GM23338 (cell line): ENCODE measurements around the gene NFATC1.

Experiments used
- CREB1 ChIP-seq: fragments of 250-450 bp; sonication (Bioruptor Pico); IDR thresholded peaks from 2 replicates; pipeline ENCODE4 v1.5.0; 2020; ENCODE audit warnings: low read depth, mild to moderate bottlenecking, moderate library complexity
- CTCF ChIP-seq, 2 experiments: fragments of 200-600 bp in 1 of 2; sonication (generic) in 1 of 2; conservative IDR thresholded peaks; 2 replicates each; pipeline versions ENCODE4 v1.5.1 to v1.6.1; 2016 to 2017; ENCODE audit warnings: antibody characterized with exemption in 2 of 2, low read depth in 2 of 2, mild to moderate bottlenecking in 2 of 2, moderate library complexity in 1 of 2
- ETS1 ChIP-seq: IDR thresholded peaks from 2 replicates; pipeline ENCODE4 v1.6.1; 2016; ENCODE audit warnings: antibody characterized with exemption
- EZH2 ChIP-seq: fragments of 200-600 bp; sonication (generic); IDR thresholded peaks from one replicate; pipeline ENCODE4 v1.8.0; 2017; ENCODE audit warnings: antibody characterized with exemption, mild to moderate bottlenecking, low read depth; ENCODE audit not compliant: unreplicated experiment
- EZH2phosphoT487 ChIP-seq: fragments of 200-600 bp; sonication (generic); IDR thresholded peaks from one replicate; pipeline ENCODE4 v1.8.1; 2018; ENCODE audit warnings: antibody characterized with exemption; ENCODE audit not compliant: unreplicated experiment
- JUNB ChIP-seq: IDR thresholded peaks from one replicate; pipeline ENCODE4 v1.6.1; 2016; ENCODE audit warnings: antibody characterized with exemption; ENCODE audit not compliant: unreplicated experiment
- POLR2AphosphoS5 ChIP-seq: IDR thresholded peaks from 2 replicates; pipeline ENCODE4 v1.6.1; 2016; ENCODE audit warnings: antibody characterized with exemption, low read depth
- REST ChIP-seq: IDR thresholded peaks from one replicate; pipeline ENCODE4 v1.6.1; 2018; ENCODE audit warnings: antibody characterized with exemption; ENCODE audit not compliant: unreplicated experiment
- ZNF114 ChIP-seq: fragments of 250-450 bp; sonication (Bioruptor Pico); IDR thresholded peaks from 2 replicates; pipeline ENCODE4 v1.5.0; 2020; ENCODE audit warnings: mild to moderate bottlenecking, moderate library complexity
- ZNF331 ChIP-seq: fragments of 250-450 bp; sonication (Bioruptor Pico); IDR thresholded peaks from 2 replicates; pipeline ENCODE4 v1.5.0; 2020; ENCODE audit warnings: low read depth, mild to moderate bottlenecking, moderate library complexity
- ZNF462 ChIP-seq: fragments of 250-450 bp; sonication (Bioruptor Pico); IDR thresholded peaks from 2 replicates; pipeline ENCODE4 v1.5.0; 2020; ENCODE audit warnings: mild to moderate bottlenecking, moderate library complexity

- TF ChIP-seq CTCF (conservative IDR thresholded peaks at IDR 0.05; ENCODE audit: low read depth in 2 of 2) = no peak
- no peak for TF ChIP-seq POLR2AphosphoS5
- no peak for TF ChIP-seq EZH2
- TF ChIP-seq REST = no peak
- TF ChIP-seq CREB1 (CRISPR knock-in tag) = no peak
- no peak for TF ChIP-seq ZNF114 (CRISPR knock-in tag)
- no peak for TF ChIP-seq EZH2phosphoT487
- TF ChIP-seq JUNB = no peak
- TF ChIP-seq ETS1 = no peak
- no peak for TF ChIP-seq ZNF331
- TF ChIP-seq ZNF462 (CRISPR knock-in tag) = no peak
Measured at GRCh38 chr18:79572093-79572780, 176.5 kb downstream of the NFATC1 start.
